ENCODE measurements around the gene PEX5L. TPM values are rescaled to one million over a fixed set of nuclear protein-coding genes. Genes with fewer than 3 reads are reported as not detected.

PEX5L gene
- total RNA-seq, 1 donor from 2014 or later: under 0.01 TPM

- no peak for TF ChIP-seq CTCF (IDR thresholded peaks at IDR 0.05; ENCODE audit: insufficient read depth, low read length, severe bottlenecking)
- no peak for DNase-seq (ENCODE audit: low read depth)
- Histone ChIP-seq H3K4me3 (ENCODE audit: low read depth, low read length) (no peak overlapping the region), H3K27me3 (ENCODE audit: control insufficient read depth, insufficient read depth, low read length) (no peaks in the 10 kb centered on the region), H3K36me3 (ENCODE audit: control insufficient read depth, insufficient read depth, low read length) (no peaks in the 10 kb centered on the region)
- no peak for FAIRE-seq
These were observed 170.8 kb downstream of the PEX5L start for GRCh38 chr3:179865861-179866505.

GRCh38 chr3:179861953-179862352 is 174.8 kb downstream of the PEX5L start:
- Histone ChIP-seq H3K27me3 (ENCODE audit: control insufficient read depth, insufficient read depth, low read length) (no peaks in the 10 kb centered on the region), H3K4me3 (ENCODE audit: low read depth, low read length) (no peak overlapping the region), H3K36me3 (ENCODE audit: control insufficient read depth, insufficient read depth, low read length) (no peaks in the 10 kb centered on the region)
- FAIRE-seq (no peak), DNase-seq (ENCODE audit: low read depth) (no peak)
- TF ChIP-seq CTCF (IDR thresholded peaks at IDR 0.05; ENCODE audit: insufficient read depth, low read length, severe bottlenecking): no peak

GRCh38 chr3:179861292-179861691 is 175.4 kb downstream of the PEX5L start:
- DNase-seq (ENCODE audit: low read depth) (no peak), FAIRE-seq (no peak)
- no peak overlapping the region for H3K4me3 ChIP-seq (ENCODE audit: low read depth, low read length)
- no peak for TF ChIP-seq CTCF (IDR thresholded peaks at IDR 0.05; ENCODE audit: insufficient read depth, low read length, severe bottlenecking)
- H3K27me3 ChIP-seq (ENCODE audit: control insufficient read depth, insufficient read depth, low read length): no peaks in the 10 kb centered on the region
- H3K36me3 ChIP-seq (ENCODE audit: control insufficient read depth, insufficient read depth, low read length): no peaks in the 10 kb centered on the region

GRCh38 chr3:179860275-179861107 is 176.2 kb downstream of the PEX5L start:
- Histone ChIP-seq H3K4me3 (ENCODE audit: low read depth, low read length) (no peak overlapping the region), H3K36me3 (ENCODE audit: control insufficient read depth, insufficient read depth, low read length) (no peaks in the 10 kb centered on the region), H3K27me3 (ENCODE audit: control insufficient read depth, insufficient read depth, low read length) (no peaks in the 10 kb centered on the region)
- no peak for TF ChIP-seq CTCF (IDR thresholded peaks at IDR 0.05; ENCODE audit: insufficient read depth, low read length, severe bottlenecking)
- no peak for FAIRE-seq
- DNase-seq (ENCODE audit: low read depth): no peak

GRCh38 chr3:179853176-179853575 is 183.6 kb downstream of the PEX5L start:
- Histone ChIP-seq H3K27me3 (ENCODE audit: control insufficient read depth, insufficient read depth, low read length) (no peaks in the 10 kb centered on the region), H3K36me3 (ENCODE audit: control insufficient read depth, insufficient read depth, low read length) (no peaks in the 10 kb centered on the region), H3K4me3 (ENCODE audit: low read depth, low read length) (no peak overlapping the region)
- FAIRE-seq: no peak
- no peak for TF ChIP-seq CTCF (IDR thresholded peaks at IDR 0.05; ENCODE audit: insufficient read depth, low read length, severe bottlenecking)
- DNase-seq (ENCODE audit: low read depth): no peak

All from bronchial epithelial cell (primary cell).